GM21576 (cell line): ENCODE results near the gene TTBK1.

ENCODE experiments used
- ATAC-seq: cut with Tn5 transposase; IDR thresholded peaks from one replicate; pipeline ENCODE4 v1.9.1; 2021; ENCODE audit warnings: mild to moderate bottlenecking, moderate library complexity; ENCODE audit not compliant: unreplicated experiment

The TTBK1 gene

GRCh38 chr6:43285832-43286231, 42.6 kb downstream of the TTBK1 start:
- ATAC-seq = no peak

GRCh38 chr6:43286456-43286979, 43.2 kb downstream of the TTBK1 start:
- ATAC-seq = no peak

GRCh38 chr6:43286980-43287716, 43.9 kb downstream of the TTBK1 start:
- ATAC-seq = no peak

- ATAC-seq = no peak
Measured at GRCh38 chr6:43287717-43288679, 44.7 kb downstream of the TTBK1 start.

- no peak for ATAC-seq
Measured at GRCh38 chr6:43290339-43290904, 47.1 kb downstream of the TTBK1 start.

GRCh38 chr6:43290905-43291355, 47.6 kb downstream of the TTBK1 start:
- no peak for ATAC-seq

- ATAC-seq = no peak
Measured at GRCh38 chr6:43291708-43292107, 48.4 kb downstream of the TTBK1 start.

- no peak for ATAC-seq
Measured at GRCh38 chr6:43292341-43292740, 49.1 kb downstream of the TTBK1 start.

- ATAC-seq = no peak
Measured at GRCh38 chr6:43292763-43293318, 49.6 kb downstream of the TTBK1 start.

GRCh38 chr6:43293698-43294097, 50.4 kb downstream of the TTBK1 start:
- ATAC-seq = no peak

GRCh38 chr6:43294536-43294935, 51.3 kb downstream of the TTBK1 start:
- no peak for ATAC-seq

- no peak for ATAC-seq
Measured at GRCh38 chr6:43295456-43295855, 52.2 kb downstream of the TTBK1 start.

GRCh38 chr6:43296780-43297497, 53.7 kb downstream of the TTBK1 start:
- no peak for ATAC-seq

GRCh38 chr6:43297644-43298564, 54.6 kb downstream of the TTBK1 start, which contains the start of gene SLC22A7:
TSS of gene SLC22A7 (plus strand) at chr6:43298260. CDS start at chr6:43298359, 99 bp downstream.
- no peak for ATAC-seq

GRCh38 chr6:43298565-43299337, 55.5 kb downstream of the TTBK1 start:
- ATAC-seq = no peak

- no peak for ATAC-seq
Measured at GRCh38 chr6:43299338-43300293, 56.3 kb downstream of the TTBK1 start.
